Prostate gland (tissue), 2 donors: ENCODE measurements around the gene DOCK4.

ENCODE experiments used
- POLR2A ChIP-seq: fragments of 450-650 bp; IDR thresholded peaks from one replicate; pipeline ENCODE4 v1.6.1; 2016; ENCODE audit warnings: antibody characterized with exemption, mild to moderate bottlenecking
- POLR2AphosphoS5 ChIP-seq: sonication (generic); formaldehyde crosslinking; IDR thresholded peaks from one replicate; pipeline ENCODE4 v1.6.1; 2017; ENCODE audit warnings: antibody characterized with exemption
- TF ChIP-seq, protein P1 (sequence below), 4 experiments: fragments of 200-600 bp in 2 of 4; fragments of 450-650 bp in 2 of 4; sonication (generic) in 2 of 4; IDR thresholded peaks; 1 replicate in 3 of 4; 2 replicates in 1 of 4; pipeline ENCODE4 v1.5.1; 2016 to 2019; ENCODE audit warnings: antibody characterized with exemption in 4 of 4, mild to moderate bottlenecking in 2 of 4, moderate library complexity in 2 of 4

DNA sequence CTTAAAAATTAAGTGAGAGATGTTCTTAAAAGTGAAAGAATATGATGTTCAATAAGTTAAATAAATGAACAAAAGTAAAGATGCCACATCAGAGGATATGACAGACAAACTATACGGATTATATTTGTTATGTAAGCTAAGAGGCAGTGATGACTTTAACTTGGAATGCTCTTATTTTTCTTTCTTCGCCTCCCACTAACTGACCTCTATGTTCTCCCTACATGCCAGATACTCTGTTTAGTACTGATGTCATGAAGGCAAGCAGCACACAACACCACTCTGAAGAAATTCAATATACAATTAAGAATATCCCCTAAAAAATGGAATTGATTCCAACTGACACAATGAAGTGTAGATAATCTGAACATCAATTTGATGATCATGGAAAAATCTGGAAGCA lies 223.4 kb downstream of the DOCK4 start:
- TF ChIP-seq, protein P1, sequence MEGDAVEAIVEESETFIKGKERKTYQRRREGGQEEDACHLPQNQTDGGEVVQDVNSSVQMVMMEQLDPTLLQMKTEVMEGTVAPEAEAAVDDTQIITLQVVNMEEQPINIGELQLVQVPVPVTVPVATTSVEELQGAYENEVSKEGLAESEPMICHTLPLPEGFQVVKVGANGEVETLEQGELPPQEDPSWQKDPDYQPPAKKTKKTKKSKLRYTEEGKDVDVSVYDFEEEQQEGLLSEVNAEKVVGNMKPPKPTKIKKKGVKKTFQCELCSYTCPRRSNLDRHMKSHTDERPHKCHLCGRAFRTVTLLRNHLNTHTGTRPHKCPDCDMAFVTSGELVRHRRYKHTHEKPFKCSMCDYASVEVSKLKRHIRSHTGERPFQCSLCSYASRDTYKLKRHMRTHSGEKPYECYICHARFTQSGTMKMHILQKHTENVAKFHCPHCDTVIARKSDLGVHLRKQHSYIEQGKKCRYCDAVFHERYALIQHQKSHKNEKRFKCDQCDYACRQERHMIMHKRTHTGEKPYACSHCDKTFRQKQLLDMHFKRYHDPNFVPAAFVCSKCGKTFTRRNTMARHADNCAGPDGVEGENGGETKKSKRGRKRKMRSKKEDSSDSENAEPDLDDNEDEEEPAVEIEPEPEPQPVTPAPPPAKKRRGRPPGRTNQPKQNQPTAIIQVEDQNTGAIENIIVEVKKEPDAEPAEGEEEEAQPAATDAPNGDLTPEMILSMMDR (IDR thresholded peaks at IDR 0.05), result no peak
- TF ChIP-seq POLR2A (no peak), POLR2AphosphoS5 (no peak)
